Esophagus muscularis mucosa (tissue), 4 donors: ENCODE data around the gene C16orf96. TPM values are rescaled to one million over a fixed set of nuclear protein-coding genes. Genes with fewer than 3 reads are reported as not detected.

Source experiments
- DNase-seq: peaks from one replicate; pipeline ENCODE4 v3.0.0-alpha.2; 2017; ENCODE audit errors: extremely low spot score
- H3K27ac ChIP-seq, 4 donors: fragments of 200-600 bp; sonication (generic); replicated peaks in 1 of 4; 1 replicate in 3 of 4; 2 replicates in 1 of 4; pipeline ENCODE4 v1.5.1; 2016 to 2019; ENCODE audit warnings: mild to moderate bottlenecking in 1 of 4
- H3K27me3 ChIP-seq, 4 donors: fragments of 200-600 bp; sonication (generic); one replicate each; pipeline versions ENCODE4 v1.5.1 to v1.6.0; 2016 to 2019
- H3K36me3 ChIP-seq, 4 donors: fragments of 200-600 bp; sonication (generic); one replicate each; pipeline ENCODE4 v1.5.1; 2016 to 2019
- H3K4me1 ChIP-seq, 4 donors: fragments of 200-600 bp; sonication (generic); one replicate each; pipeline ENCODE4 v1.5.1; 2016 to 2019
- H3K4me3 ChIP-seq, 4 donors: fragments of 200-600 bp; sonication (generic); 1 replicate in 2 of 4; 2 replicates in 2 of 4; pipeline ENCODE4 v1.5.1; 2016 to 2019; ENCODE audit warnings: mild to moderate bottlenecking in 4 of 4, moderate library complexity in 1 of 4
- H3K9me3 ChIP-seq, 4 donors: fragments of 200-600 bp; sonication (generic); 1 replicate in 3 of 4; 2 replicates in 1 of 4; pipeline ENCODE4 v1.5.1; 2016 to 2019
- EP300 ChIP-seq: sonication (generic); formaldehyde crosslinking; IDR thresholded peaks from one replicate; pipeline ENCODE4 v1.6.1; 2017; ENCODE audit warnings: antibody characterized with exemption
- POLR2A ChIP-seq: fragments of 450-650 bp; IDR thresholded peaks from one replicate; pipeline ENCODE4 v1.6.1; 2017; ENCODE audit warnings: antibody characterized with exemption, moderate library complexity, mild to moderate bottlenecking, low read depth
- POLR2AphosphoS5 ChIP-seq, 2 donors: sonication (generic); formaldehyde crosslinking; IDR thresholded peaks; one replicate each; pipeline ENCODE4 v1.6.1; 2017; ENCODE audit warnings: antibody characterized with exemption in 2 of 2
- WGBS: methylation state at CpG from one replicate; pipeline ENCODE4 v1.1.5; 2018; 5-methylcytosine and 5-hydroxymethylcytosine counted together
- intact Hi-C: fragments of 100-400 bp; cut with DNase I; formaldehyde crosslinking; loops from one replicate; pipeline ENCODE4 v1.15.1; 2023
- total RNA-seq, 4 donors: library from RNA; depleted of rRNA; stranded (reverse); fragments of >200 nt; gene quantifications; one replicate each; pipeline versions ENCODE4 v1.1.0 to v1.2.1, GENCODE V29; 2016
- TF ChIP-seq, protein P1 (sequence below), 3 experiments: fragments of 200-600 bp in 2 of 3; fragments of 450-650 bp in 1 of 3; sonication (generic) in 2 of 3; IDR thresholded peaks; one replicate each; pipeline ENCODE4 v1.5.1; 2017 to 2019; ENCODE audit warnings: antibody characterized with exemption in 3 of 3, mild to moderate bottlenecking in 2 of 3, moderate library complexity in 1 of 3

The C16orf96 gene
- total RNA-seq, 4 donors from 2014 or later: not detected

DNA sequence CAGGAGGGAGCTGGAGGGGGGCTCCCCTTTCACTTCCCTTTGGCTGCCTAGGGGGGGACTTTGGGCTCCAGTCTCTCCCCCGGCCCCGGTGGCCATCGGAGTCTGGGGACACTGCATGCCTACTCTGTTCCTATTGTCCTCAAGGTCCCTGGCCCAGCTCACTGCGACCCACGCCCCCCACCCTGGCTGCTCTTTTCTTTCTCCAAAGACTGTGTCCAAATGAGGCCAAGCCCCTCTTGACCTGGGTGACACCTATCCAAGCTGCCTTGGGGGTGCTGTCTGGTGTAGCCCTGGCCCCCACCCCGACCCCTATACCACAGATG, 45.7 kb downstream of the C16orf96 start:
- no peak overlapping the region for H3K4me3 ChIP-seq
- H3K36me3 ChIP-seq: peaks cover 0 to 2% (median 1%) of the 10 kb centered on the region in 4 donors
- no peak for DNase-seq
- no peaks in the 10 kb centered on the region for H3K9me3 ChIP-seq
- peak overlapping the region in 1 of 4 donors; percentile 33 for H3K27ac ChIP-seq
- intact Hi-C loops: no loop called here
- H3K27me3 ChIP-seq: peaks cover 0 to 5% (median 0%) of the 10 kb centered on the region in 4 donors
- 63% methylated on average over 6 of the region's 6 CpGs for WGBS
- TF ChIP-seq EP300: no peak
- TF ChIP-seq, protein P1, sequence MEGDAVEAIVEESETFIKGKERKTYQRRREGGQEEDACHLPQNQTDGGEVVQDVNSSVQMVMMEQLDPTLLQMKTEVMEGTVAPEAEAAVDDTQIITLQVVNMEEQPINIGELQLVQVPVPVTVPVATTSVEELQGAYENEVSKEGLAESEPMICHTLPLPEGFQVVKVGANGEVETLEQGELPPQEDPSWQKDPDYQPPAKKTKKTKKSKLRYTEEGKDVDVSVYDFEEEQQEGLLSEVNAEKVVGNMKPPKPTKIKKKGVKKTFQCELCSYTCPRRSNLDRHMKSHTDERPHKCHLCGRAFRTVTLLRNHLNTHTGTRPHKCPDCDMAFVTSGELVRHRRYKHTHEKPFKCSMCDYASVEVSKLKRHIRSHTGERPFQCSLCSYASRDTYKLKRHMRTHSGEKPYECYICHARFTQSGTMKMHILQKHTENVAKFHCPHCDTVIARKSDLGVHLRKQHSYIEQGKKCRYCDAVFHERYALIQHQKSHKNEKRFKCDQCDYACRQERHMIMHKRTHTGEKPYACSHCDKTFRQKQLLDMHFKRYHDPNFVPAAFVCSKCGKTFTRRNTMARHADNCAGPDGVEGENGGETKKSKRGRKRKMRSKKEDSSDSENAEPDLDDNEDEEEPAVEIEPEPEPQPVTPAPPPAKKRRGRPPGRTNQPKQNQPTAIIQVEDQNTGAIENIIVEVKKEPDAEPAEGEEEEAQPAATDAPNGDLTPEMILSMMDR (IDR thresholded peaks at IDR 0.05): no peak
- no peak for TF ChIP-seq POLR2A
- TF ChIP-seq POLR2AphosphoS5 (IDR thresholded peaks at IDR 0.05): no peak
- H3K4me1 ChIP-seq: peaks cover 7 to 39% (median 21%) of the 10 kb centered on the region in 4 donors

DNA sequence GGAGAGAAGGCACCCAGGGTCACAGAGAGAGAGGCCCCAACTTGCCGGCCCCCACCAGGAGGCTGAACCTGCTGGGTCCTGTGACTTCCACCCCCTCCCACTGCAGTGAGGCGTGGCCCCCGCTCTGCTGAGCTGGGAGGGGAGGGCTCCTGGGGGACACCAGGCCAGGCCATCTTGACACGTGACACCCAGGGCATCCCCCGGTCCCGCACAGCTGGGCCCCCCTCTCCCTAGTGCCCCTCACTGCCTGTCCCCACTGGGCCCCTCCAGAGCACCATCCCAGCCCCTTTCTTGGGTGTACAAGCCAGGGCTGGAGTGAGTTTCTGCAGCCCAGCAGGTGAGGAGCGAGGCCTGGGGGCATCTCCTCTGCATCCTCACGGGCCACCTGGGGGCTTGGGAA, 46.2 kb downstream of the C16orf96 start:
- no peak overlapping the region for H3K4me3 ChIP-seq
- no peaks in the 10 kb centered on the region for H3K9me3 ChIP-seq
- no peak for TF ChIP-seq POLR2A
- TF ChIP-seq, protein P1 (IDR thresholded peaks at IDR 0.05): no peak
- TF ChIP-seq EP300: no peak
- TF ChIP-seq POLR2AphosphoS5 (IDR thresholded peaks at IDR 0.05): no peak
- intact Hi-C loops: no loop called here
- H3K27me3 ChIP-seq: peaks cover 0 to 5% (median 0%) of the 10 kb centered on the region in 4 donors
- 46% methylated on average over 5 of the region's 8 CpGs for WGBS
- peaks cover 7 to 39% (median 21%) of the 10 kb centered on the region in 4 donors for H3K4me1 ChIP-seq
- DNase-seq: no peak
- no peak overlapping the region for H3K27ac ChIP-seq
- peaks cover 0 to 8% (median 6%) of the 10 kb centered on the region in 4 donors for H3K36me3 ChIP-seq

DNA sequence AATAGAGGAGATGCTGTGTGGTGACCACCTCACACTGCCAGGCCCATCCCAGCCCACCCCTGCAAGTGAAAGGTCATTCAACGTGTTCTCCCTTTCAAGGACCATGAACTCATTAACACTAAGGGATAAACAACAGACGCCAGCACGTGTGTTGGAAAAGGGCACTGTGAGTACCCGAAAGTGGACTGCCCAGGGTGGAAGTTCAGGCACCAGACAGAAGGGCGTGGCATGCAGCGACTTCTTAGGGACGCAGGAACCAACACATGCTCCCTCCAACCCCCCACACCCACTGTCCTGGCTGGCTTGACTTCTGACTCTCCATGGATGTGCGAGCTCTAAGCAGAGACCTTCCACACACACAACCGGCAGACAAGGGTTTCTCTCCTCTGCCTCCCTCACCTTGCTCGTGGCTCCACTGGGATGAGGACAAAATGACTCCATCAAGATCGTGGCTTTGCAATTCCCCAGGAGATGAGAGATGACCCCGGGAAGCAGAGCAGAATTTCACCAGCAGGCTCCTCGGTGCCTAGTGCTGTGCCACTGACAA, 47.6 kb downstream of the C16orf96 start:
- Histone ChIP-seq H3K9me3 (no peaks in the 10 kb centered on the region), H3K4me3 (no peak overlapping the region), H3K27me3 (peaks cover 0 to 5% (median 0%) of the 10 kb centered on the region in 4 donors), H3K36me3 (peaks cover 6 to 21% (median 19%) of the 10 kb centered on the region in 4 donors), H3K4me1 (peaks cover 7 to 39% (median 21%) of the 10 kb centered on the region in 4 donors), H3K27ac (no peak overlapping the region)
- WGBS: 76% methylated on average over 11 of the region's 13 CpGs
- TF ChIP-seq POLR2AphosphoS5 (IDR thresholded peaks at IDR 0.05) (no peak), POLR2A (no peak), EP300 (no peak)
- TF ChIP-seq, protein P1 (IDR thresholded peaks at IDR 0.05): no peak
- no peak for DNase-seq
- intact Hi-C loops: no loop called here

DNA sequence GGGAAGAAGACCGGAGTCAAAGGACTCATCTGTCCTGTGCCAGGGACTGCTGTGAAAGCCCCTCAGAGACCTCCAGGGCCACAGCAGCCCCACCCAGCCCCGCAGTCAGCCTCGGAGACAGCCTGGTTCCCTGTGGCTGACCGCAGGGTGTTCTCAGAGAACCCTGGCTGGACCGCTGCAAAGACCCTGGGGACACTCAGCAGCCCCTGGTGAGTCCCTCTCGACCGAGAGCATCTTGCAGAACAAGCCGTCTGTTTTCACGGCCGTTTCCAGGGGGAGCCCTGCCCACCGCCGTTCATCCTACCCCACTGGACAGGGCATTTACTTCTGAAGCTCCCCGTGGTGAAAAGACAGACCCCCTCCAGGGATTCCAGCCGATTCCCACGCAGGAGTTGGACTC, 48.3 kb downstream of the C16orf96 start:
- Histone ChIP-seq H3K27me3 (peaks cover 0 to 5% (median 0%) of the 10 kb centered on the region in 4 donors), H3K27ac (no peak overlapping the region), H3K9me3 (no peaks in the 10 kb centered on the region), H3K36me3 (peaks cover 13 to 28% (median 26%) of the 10 kb centered on the region in 4 donors), H3K4me3 (no peak overlapping the region), H3K4me1 (peaks cover 7 to 42% (median 21%) of the 10 kb centered on the region in 4 donors)
- TF ChIP-seq POLR2AphosphoS5 (IDR thresholded peaks at IDR 0.05) (no peak), EP300 (no peak), POLR2A (no peak)
- TF ChIP-seq, protein P1 (IDR thresholded peaks at IDR 0.05): no peak
- intact Hi-C loops: no loop called here
- 51% methylated on average over 12 of the region's 15 CpGs for WGBS
- DNase-seq: no peak

- Histone ChIP-seq H3K4me3 (no peak overlapping the region), H3K27ac (no peak overlapping the region), H3K9me3 (no peaks in the 10 kb centered on the region), H3K4me1 (peaks cover 10 to 53% (median 28%) of the 10 kb centered on the region in 4 donors), H3K36me3 (peaks cover 17 to 39% (median 33%) of the 10 kb centered on the region in 4 donors), H3K27me3 (peaks cover 0 to 5% (median 0%) of the 10 kb centered on the region in 4 donors)
- intact Hi-C loops: no loop called here
- no peak for TF ChIP-seq POLR2AphosphoS5 (IDR thresholded peaks at IDR 0.05)
- TF ChIP-seq POLR2A: no peak
- no peak for TF ChIP-seq EP300
- TF ChIP-seq, protein P1 (IDR thresholded peaks at IDR 0.05): no peak
- WGBS: 85% methylated on average over 9 of the region's 9 CpGs
- DNase-seq: no peak
Observed at GRCh38 chr16:4606354-4606753, 50.2 kb downstream of the C16orf96 start.
